ENCODE results near the gene PSMC3IP. TPM values are rescaled to one million over a fixed set of nuclear protein-coding genes. Genes with fewer than 3 reads are reported as not detected.

The PSMC3IP gene
- total RNA-seq, 3 donors from 2014 or later, result 23.5 to 31.0 (median 26.9) TPM

DNA sequence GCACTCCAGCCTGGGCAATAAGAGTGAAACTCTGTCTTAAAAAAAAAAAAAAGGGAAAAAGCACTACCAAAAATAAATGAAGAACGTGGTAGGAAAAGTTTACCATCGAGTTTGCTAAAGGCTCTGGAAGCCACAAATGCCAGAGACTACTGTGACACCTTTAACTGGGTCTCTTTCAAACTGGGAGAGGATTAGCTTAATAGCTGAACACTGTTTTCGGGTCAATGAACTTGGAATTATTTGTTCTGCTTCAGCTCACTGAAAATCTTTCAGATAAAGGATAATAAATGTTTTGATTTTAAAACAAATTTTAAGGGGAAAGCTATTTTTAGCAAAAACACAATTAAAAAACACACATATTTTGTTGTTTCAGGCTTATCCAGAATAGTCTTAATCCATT is 30.2 kb upstream of the PSMC3IP start:
- ATAC-seq (no peak), DNase-seq (no peak)
- Mint-ChIP-seq H3K36me3 (ENCODE audit: insufficient read depth) (peaks cover 13% of the 10 kb centered on the region), H3K27me3 (ENCODE audit: low read depth) (no peaks in the 10 kb centered on the region), H3K9me3 (no peaks in the 10 kb centered on the region), H3K4me1 (ENCODE audit: low read depth) (peaks cover 51% of the 10 kb centered on the region), H3K4me3 (peak overlapping the region; percentile 100)

GRCh38 chr17:42603318-42603717 is 25.8 kb upstream of the PSMC3IP start:
- Mint-ChIP-seq H3K27me3 (ENCODE audit: low read depth) (no peaks in the 10 kb centered on the region), H3K4me3 (no peak overlapping the region), H3K36me3 (ENCODE audit: insufficient read depth) (peaks cover 17% of the 10 kb centered on the region), H3K4me1 (ENCODE audit: low read depth) (peaks cover 68% of the 10 kb centered on the region), H3K9me3 (no peaks in the 10 kb centered on the region)
- ATAC-seq, result no peak
- DNase-seq, result no peak

DNA sequence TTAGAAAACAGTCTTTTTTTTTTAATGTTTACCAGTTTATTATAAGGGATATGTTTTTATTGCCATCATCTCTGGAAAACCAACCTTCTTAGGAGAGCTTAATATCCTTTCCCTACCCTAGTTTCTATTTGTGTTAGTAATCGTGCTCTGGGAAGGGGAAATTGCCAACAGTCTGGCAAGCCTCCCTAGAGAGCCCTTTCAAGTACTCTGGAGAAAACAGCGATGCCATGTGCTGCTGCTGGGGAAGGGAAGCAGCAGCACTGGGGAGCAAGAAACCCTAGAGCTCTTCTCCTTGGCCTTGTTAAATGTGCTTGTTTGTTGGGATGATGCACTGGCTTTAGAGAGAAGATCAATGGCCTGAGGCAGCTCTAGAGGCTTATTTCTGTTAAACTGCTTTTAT is 21.4 kb upstream of the PSMC3IP start:
- H3K4me3 Mint-ChIP-seq, result no peak overlapping the region
- peaks cover 32% of the 10 kb centered on the region for H3K4me1 Mint-ChIP-seq (ENCODE audit: low read depth)
- DNase-seq (no peak), ATAC-seq (no peak)
- H3K9me3 Mint-ChIP-seq, result no peaks in the 10 kb centered on the region
- peaks cover 17% of the 10 kb centered on the region for H3K36me3 Mint-ChIP-seq (ENCODE audit: insufficient read depth)
- H3K27me3 Mint-ChIP-seq (ENCODE audit: low read depth), result no peaks in the 10 kb centered on the region

- Mint-ChIP-seq H3K4me1 (ENCODE audit: low read depth) (peaks cover 23% of the 10 kb centered on the region), H3K27me3 (ENCODE audit: low read depth) (no peaks in the 10 kb centered on the region), H3K36me3 (ENCODE audit: insufficient read depth) (peaks cover 18% of the 10 kb centered on the region), H3K9me3 (no peaks in the 10 kb centered on the region), H3K4me3 (no peak overlapping the region)
- DNase-seq (no peak), ATAC-seq (no peak)
These were observed 18.9 kb upstream of the PSMC3IP start for GRCh38 chr17:42596386-42596785.

DNA sequence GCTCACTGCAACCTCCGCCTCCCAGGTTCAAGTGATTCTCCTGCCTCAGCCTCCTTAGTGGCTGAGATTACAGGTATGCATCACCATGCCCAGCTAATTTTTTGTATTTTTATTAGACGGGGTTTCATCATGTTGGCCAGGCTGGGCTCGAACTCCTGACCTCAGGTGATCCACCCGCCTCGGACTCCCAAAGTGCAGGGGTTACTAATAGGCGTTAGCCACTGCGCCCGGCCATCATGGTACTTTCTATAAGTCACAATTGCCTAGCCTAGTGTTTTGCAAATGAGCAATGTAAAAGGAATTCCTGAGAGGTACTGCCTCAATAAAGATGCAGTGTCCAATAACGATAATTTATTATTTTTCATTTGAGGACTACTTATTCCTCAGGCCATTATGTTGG is 13.9 kb upstream of the PSMC3IP start:
- ATAC-seq (no peak), DNase-seq (no peak)
- Mint-ChIP-seq H3K27me3 (ENCODE audit: low read depth) (no peaks in the 10 kb centered on the region), H3K9me3 (no peaks in the 10 kb centered on the region), H3K4me1 (ENCODE audit: low read depth) (peaks cover 5% of the 10 kb centered on the region), H3K4me3 (no peak overlapping the region), H3K36me3 (ENCODE audit: insufficient read depth) (peaks cover 21% of the 10 kb centered on the region)

DNA sequence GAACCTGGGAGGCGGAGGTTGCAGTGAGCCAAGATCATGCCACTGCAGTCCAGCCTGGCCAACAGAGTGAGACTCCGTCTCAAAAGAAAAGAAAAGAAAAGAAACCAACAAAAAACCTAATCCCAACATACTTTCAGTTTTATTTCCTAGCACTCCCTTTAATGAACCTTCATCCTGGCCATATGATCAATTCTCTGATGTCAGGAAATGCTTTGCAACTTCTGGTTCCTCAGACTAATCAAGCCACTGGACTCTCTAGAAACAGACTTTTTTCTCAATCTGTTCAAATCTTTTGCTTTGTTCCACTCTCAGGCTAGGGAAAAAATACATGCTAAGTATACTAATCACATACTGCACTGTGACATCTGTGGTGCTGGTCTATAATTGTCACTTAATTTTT is 13.4 kb upstream of the PSMC3IP start:
- peaks cover 3% of the 10 kb centered on the region for H3K4me1 Mint-ChIP-seq (ENCODE audit: low read depth)
- H3K4me3 Mint-ChIP-seq, result no peak overlapping the region
- H3K27me3 Mint-ChIP-seq (ENCODE audit: low read depth), result no peaks in the 10 kb centered on the region
- ATAC-seq (no peak), DNase-seq (no peak)
- no peaks in the 10 kb centered on the region for H3K9me3 Mint-ChIP-seq
- H3K36me3 Mint-ChIP-seq (ENCODE audit: insufficient read depth), result peaks cover 20% of the 10 kb centered on the region

DNA sequence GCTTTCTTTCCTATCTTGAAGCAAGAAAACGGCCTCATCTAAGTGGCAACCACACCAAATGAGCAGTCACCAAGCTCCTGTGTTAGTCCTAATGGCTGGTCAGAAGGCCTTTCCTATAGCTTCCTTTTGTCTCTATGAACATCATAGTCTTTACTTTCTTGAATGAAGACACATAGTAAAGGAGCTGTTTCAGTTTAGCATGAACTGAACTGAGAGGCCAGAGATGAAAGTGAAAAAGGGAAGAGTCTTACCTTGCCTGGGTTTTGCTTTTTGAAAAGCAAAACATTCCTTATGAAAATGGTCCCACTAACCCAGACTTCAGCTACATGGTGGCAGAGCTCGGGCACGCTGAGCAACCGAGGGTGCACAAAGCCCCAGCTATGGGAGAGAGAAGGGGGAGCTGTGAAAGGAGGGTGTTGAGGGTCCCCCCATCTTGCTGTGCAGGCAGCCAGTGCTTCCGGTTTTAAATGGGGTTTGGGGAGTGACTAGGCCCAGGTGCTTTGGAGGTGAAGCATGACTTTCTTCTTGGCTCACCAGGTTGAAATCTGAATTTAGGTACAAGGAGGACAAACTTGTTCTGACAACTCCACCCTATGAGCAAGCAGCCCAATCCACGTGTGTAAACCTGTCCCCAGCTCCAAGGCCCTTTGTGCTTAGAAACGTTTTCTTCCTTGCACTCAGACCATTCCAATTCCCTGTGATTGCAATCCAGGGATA is 9.1 kb upstream of the PSMC3IP start:
- H3K4me1 Mint-ChIP-seq (ENCODE audit: low read depth), result no peaks in the 10 kb centered on the region
- no peaks in the 10 kb centered on the region for H3K9me3 Mint-ChIP-seq
- DNase-seq (no peak), ATAC-seq (no peak)
- no peaks in the 10 kb centered on the region for H3K27me3 Mint-ChIP-seq (ENCODE audit: low read depth)
- H3K36me3 Mint-ChIP-seq (ENCODE audit: insufficient read depth), result peaks cover 30% of the 10 kb centered on the region
- no peak overlapping the region for H3K4me3 Mint-ChIP-seq

DNA sequence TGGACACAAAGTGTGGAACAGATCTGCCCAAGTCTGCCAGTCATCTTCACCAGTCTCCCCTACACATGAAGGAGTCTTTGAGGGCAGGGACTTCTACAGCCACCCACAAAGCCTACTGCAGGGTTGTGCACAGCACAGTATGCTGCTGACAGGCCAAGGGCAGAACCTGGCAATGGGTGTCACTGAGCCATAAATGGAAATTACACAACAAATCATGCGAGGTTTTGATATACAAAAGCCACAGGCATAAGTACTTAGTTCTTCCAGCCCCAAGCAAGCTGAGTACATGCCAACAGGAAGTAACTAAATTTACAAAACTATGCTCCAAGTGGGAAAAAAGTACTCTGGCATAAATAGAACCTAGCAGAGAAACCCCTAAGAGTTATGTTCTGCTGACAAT is 7.8 kb upstream of the PSMC3IP start:
- ATAC-seq (no peak), DNase-seq (no peak)
- Mint-ChIP-seq H3K36me3 (ENCODE audit: insufficient read depth) (peaks cover 29% of the 10 kb centered on the region), H3K27me3 (ENCODE audit: low read depth) (no peaks in the 10 kb centered on the region), H3K9me3 (no peaks in the 10 kb centered on the region), H3K4me3 (no peak overlapping the region), H3K4me1 (ENCODE audit: low read depth) (no peaks in the 10 kb centered on the region)

DNA sequence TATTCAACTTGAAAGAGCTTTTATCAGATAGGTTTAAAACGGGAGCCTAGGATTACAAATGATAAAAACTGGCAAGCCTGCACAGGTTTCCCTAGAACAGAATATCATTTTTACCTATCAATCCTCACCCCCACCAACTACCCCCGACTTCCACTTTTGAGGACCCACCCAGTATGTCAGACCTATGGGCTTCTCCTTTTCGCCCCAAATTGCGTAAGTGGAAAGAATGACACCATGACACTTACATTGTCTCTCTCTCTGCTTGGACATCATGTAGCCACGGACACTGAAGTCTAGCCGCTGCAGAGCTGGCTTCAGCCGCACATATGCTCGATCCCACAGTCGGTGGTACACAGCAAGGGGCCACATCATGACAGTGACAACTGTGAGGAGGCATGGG is 7.4 kb upstream of the PSMC3IP start:
- Mint-ChIP-seq H3K36me3 (ENCODE audit: insufficient read depth) (peaks cover 29% of the 10 kb centered on the region), H3K4me1 (ENCODE audit: low read depth) (no peaks in the 10 kb centered on the region), H3K9me3 (no peaks in the 10 kb centered on the region), H3K4me3 (no peak overlapping the region), H3K27me3 (ENCODE audit: low read depth) (no peaks in the 10 kb centered on the region)
- ATAC-seq (no peak), DNase-seq (no peak)

DNA sequence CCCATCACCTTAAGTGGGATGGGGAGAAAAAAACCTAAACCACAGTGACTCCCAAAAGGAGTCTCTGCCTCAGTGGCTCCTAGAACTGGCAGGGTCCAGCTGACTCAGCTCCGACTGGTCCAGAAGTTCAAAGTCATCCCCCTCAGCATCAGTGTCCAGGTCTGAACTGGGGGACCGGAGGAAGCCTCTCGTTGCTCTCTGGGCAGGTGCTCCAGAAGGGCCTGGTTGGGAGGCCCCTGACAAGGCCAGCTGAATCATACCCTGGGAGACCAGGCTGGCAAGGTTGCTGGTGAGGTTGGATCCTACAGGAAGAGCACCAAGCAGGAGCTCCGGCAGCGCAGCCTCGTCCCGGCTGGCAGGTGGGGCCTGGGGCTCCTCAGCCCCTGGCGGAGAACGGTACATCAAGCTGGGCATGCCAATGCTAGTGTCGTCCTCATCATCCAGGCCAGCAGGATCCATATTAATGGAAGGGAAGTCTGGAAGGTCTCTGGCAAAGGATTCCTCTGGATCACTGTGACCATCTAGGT is 4.3 kb upstream of the PSMC3IP start:
- Mint-ChIP-seq H3K36me3 (ENCODE audit: insufficient read depth) (peaks cover 27% of the 10 kb centered on the region), H3K9me3 (no peaks in the 10 kb centered on the region), H3K4me3 (no peak overlapping the region), H3K27me3 (ENCODE audit: low read depth) (no peaks in the 10 kb centered on the region), H3K4me1 (ENCODE audit: low read depth) (peaks cover 12% of the 10 kb centered on the region)
- DNase-seq (no peak), ATAC-seq (no peak)

GRCh38 chr17:42579794-42580551 is 2.4 kb upstream of the PSMC3IP start:
- Mint-ChIP-seq H3K4me3 (peak overlapping the region; percentile 55), H3K36me3 (ENCODE audit: insufficient read depth) (peaks cover 20% of the 10 kb centered on the region), H3K9me3 (no peaks in the 10 kb centered on the region), H3K4me1 (ENCODE audit: low read depth) (peaks cover 19% of the 10 kb centered on the region), H3K27me3 (ENCODE audit: low read depth) (no peaks in the 10 kb centered on the region)
- no peak for DNase-seq
- ATAC-seq, result no peak

GRCh38 chr17:42578282-42578869 is 847 bp upstream of the PSMC3IP start:
- no peaks in the 10 kb centered on the region for H3K27me3 Mint-ChIP-seq (ENCODE audit: low read depth)
- H3K4me3 Mint-ChIP-seq, result peak overlapping the region; percentile 98
- peaks cover 21% of the 10 kb centered on the region for H3K36me3 Mint-ChIP-seq (ENCODE audit: insufficient read depth)
- ATAC-seq (peak; percentile 33 to 39), DNase-seq (peak; percentile 69)
- H3K4me1 Mint-ChIP-seq (ENCODE audit: low read depth), result peaks cover 21% of the 10 kb centered on the region
- no peaks in the 10 kb centered on the region for H3K9me3 Mint-ChIP-seq

- Mint-ChIP-seq H3K4me1 (ENCODE audit: low read depth) (peaks cover 21% of the 10 kb centered on the region), H3K27me3 (ENCODE audit: low read depth) (no peaks in the 10 kb centered on the region), H3K9me3 (no peaks in the 10 kb centered on the region), H3K36me3 (ENCODE audit: insufficient read depth) (peaks cover 21% of the 10 kb centered on the region), H3K4me3 (peak overlapping the region; percentile 98)
- ATAC-seq, result peak; percentile 7 to 21
- DNase-seq, result no peak
These were observed 393 bp downstream of the PSMC3IP start for GRCh38 chr17:42577140-42577531.

DNA sequence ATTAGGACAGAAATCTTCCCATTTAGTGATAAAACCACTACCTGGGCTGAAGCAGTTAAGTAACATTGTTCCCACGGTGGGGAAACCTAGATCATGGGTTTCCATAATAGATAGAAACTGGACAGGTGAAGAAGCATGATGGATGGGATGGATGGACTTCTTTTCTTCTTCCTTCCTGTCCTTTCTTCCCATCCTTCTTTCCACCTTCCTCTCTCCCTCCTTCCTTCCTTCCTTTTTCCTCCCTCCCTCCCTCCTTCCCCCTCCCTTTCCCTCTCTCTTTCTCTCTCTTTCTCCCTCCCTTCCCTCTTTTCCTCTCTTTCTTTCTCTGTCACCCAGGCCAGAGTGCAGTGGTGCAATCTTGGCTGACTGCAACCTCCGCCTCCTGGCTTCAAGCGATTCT is 3.1 kb downstream of the PSMC3IP start:
- H3K36me3 Mint-ChIP-seq (ENCODE audit: insufficient read depth), result peaks cover 25% of the 10 kb centered on the region
- peaks cover 18% of the 10 kb centered on the region for H3K4me1 Mint-ChIP-seq (ENCODE audit: low read depth)
- no peaks in the 10 kb centered on the region for H3K9me3 Mint-ChIP-seq
- DNase-seq (no peak), ATAC-seq (no peak)
- no peak overlapping the region for H3K4me3 Mint-ChIP-seq
- no peaks in the 10 kb centered on the region for H3K27me3 Mint-ChIP-seq (ENCODE audit: low read depth)

Data from activated T-cell treated with anti-CD3 and anti-CD28 coated beads, Interleukin-2, amount 50 U/mL, for 4 hours (primary cell).